HG03378 (cell line): ENCODE results near the gene TMEM147.
A peak's percentile ranks its signal among the peaks of the same experiment; 100 is the strongest.
"Not testable (repeated sequence)": the region's sequence is repeated elsewhere in the genome, so short reads cannot be mapped to it uniquely, and the experiment has no call there.

Experiments used
- ATAC-seq: cut with Tn5 transposase; IDR thresholded peaks from one replicate; pipeline ENCODE4 v1.9.1; 2021; ENCODE audit warnings: mild to moderate bottlenecking, moderate library complexity; ENCODE audit not compliant: unreplicated experiment

The TMEM147 gene

GRCh38 chr19:35560677-35561076 lies 15.3 kb downstream of the TMEM147 start:
- no peak for ATAC-seq

GRCh38 chr19:35561436-35561835 lies 16.0 kb downstream of the TMEM147 start:
- no peak for ATAC-seq

- ATAC-seq: no peak
Measured at GRCh38 chr19:35562336-35562735, 16.9 kb downstream of the TMEM147 start.

GRCh38 chr19:35562776-35563175 lies 17.4 kb downstream of the TMEM147 start:
- no peak for ATAC-seq

GRCh38 chr19:35563207-35563829 lies 17.9 kb downstream of the TMEM147 start, which contains the start of gene ATP4A:
Gene ATP4A (minus strand): TSS chr19:35563658. CDS start chr19:35563629, 29 bp downstream.
- no peak for ATAC-seq

GRCh38 chr19:35565016-35565856 lies 19.8 kb downstream of the TMEM147 start:
- no peak for ATAC-seq

GRCh38 chr19:35566738-35567137 lies 21.3 kb downstream of the TMEM147 start:
- no peak for ATAC-seq

- ATAC-seq: no peak
Measured at GRCh38 chr19:35569281-35569781, 23.9 kb downstream of the TMEM147 start.

GRCh38 chr19:35571406-35571965 lies 26.1 kb downstream of the TMEM147 start:
- no peak for ATAC-seq

- no peak for ATAC-seq
Measured at GRCh38 chr19:35577918-35578317, 32.5 kb downstream of the TMEM147 start.

GRCh38 chr19:35578707-35579106 lies 33.3 kb downstream of the TMEM147 start:
- no peak for ATAC-seq

- no peak for ATAC-seq
Measured at GRCh38 chr19:35582760-35583159, 37.3 kb downstream of the TMEM147 start.

GRCh38 chr19:35585848-35586247 lies 40.4 kb downstream of the TMEM147 start, which contains the start of gene PMIS2:
Gene PMIS2 (plus strand): TSS chr19:35586173. CDS start chr19:35586260, 87 bp downstream.
- no peak for ATAC-seq

- ATAC-seq: no peak
Measured at GRCh38 chr19:35587321-35587720, 41.9 kb downstream of the TMEM147 start.

- no peak for ATAC-seq
Measured at GRCh38 chr19:35590875-35591274, 45.4 kb downstream of the TMEM147 start.

- ATAC-seq: no peak
Measured at GRCh38 chr19:35592226-35592625, 46.8 kb downstream of the TMEM147 start.

GRCh38 chr19:35595026-35595425 lies 49.6 kb downstream of the TMEM147 start:
- ATAC-seq: not testable (repeated sequence)

GRCh38 chr19:35595928-35596327 lies 50.5 kb downstream of the TMEM147 start:
- ATAC-seq: no peak

- peak; percentile 62 for ATAC-seq
Measured at GRCh38 chr19:35596366-35596999, 51.1 kb downstream of the TMEM147 start.
